Stimulated activated CD4-positive, alpha-beta T cell treated with anti-CD3 and anti-CD28 coated beads, Interleukin-12 subunit alpha, Interleukin-12 subunit beta, amount 100 ng/mL, for 4 hours (primary cell): ENCODE data around the gene HSPBAP1.
"Not testable (repeated sequence)": the region's sequence is repeated elsewhere in the genome, so short reads cannot be mapped to it uniquely, and the experiment has no call there.

Experiments used
- DNase-seq: peaks from one replicate; pipeline ENCODE4 v3.0.0-alpha.2; 2020

Gene HSPBAP1

DNA sequence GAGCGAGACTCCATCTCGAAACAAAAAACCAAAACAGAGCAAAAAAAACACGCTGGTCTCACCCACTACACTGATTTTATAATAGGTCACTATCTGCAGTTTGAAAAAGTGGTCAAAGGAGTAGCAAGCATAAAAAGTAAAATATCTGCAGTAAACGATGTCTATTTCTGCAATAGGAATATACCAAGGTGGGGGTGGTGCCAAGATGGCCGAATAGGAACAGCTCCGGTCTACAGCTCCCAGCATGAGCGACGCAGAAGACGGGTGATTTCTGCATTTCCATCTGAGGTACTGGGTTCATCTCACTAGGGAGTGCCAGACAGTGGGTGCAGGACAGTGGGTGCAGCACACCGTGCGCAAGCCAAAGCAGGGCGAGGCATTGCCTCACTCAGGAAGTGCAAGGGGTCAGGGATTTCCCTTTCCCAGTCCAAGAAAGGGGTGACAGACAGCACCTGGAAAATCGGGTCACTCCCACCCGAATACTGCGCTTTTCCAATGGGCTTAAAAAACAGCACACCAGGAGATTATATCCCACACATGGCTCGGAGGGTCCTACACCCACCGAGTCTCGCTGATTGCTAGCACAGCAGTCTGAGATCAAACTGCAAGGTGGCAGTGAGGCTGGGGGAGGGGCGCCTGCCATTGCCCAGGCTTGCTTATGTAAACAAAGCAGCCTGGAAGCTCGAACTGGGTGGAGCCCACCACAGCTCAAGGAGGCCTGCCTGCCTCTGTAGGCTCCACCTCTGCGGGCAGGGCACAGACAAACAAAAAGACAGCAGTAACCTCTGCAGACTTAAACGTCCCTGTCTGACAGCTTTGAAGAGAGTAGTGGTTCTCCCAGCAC lies 60.7 kb downstream of the HSPBAP1 start:
- not testable (repeated sequence) for DNase-seq

DNA sequence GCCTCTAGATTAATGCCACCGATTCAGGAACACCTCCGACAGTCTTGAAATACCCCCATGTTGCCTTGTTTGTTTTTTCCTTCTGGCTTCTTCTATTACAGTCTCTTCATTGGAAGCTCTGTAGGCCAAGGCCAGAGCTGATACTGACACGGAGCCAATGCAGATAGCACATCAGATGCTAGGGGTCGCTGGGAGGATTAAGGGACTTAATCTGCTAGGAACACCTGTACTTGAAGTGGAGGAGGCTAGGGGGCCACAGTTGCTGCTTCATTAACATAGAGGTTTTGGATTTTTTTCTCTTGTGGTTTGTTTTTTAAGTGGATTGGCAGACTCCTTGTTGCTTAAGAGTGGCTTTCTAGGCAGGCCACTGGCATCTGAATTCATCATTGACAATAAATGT lies 63.4 kb downstream of the HSPBAP1 start:
- no peak for DNase-seq

GRCh38 chr3:122728756-122729514 lies 64.7 kb downstream of the HSPBAP1 start:
- DNase-seq = no peak

DNA sequence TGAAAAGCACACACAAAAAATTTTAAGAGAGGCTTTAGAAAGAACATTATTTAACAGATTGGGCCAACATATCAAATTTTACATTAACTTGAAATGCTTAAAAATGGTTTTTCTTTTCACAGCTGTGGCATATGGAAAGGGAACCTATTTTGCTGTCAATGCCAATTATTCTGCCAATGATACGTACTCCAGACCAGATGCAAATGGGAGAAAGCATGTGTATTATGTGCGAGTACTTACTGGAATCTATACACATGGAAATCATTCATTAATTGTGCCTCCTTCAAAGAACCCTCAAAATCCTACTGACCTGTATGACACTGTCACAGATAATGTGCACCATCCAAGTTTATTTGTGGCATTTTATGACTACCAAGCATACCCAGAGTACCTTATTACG lies 65.4 kb downstream of the HSPBAP1 start:
- no peak for DNase-seq

GRCh38 chr3:122727766-122728165 lies 65.9 kb downstream of the HSPBAP1 start:
- DNase-seq = no peak

- no peak for DNase-seq
Measured at GRCh38 chr3:122727294-122727693, 66.3 kb downstream of the HSPBAP1 start.

DNA sequence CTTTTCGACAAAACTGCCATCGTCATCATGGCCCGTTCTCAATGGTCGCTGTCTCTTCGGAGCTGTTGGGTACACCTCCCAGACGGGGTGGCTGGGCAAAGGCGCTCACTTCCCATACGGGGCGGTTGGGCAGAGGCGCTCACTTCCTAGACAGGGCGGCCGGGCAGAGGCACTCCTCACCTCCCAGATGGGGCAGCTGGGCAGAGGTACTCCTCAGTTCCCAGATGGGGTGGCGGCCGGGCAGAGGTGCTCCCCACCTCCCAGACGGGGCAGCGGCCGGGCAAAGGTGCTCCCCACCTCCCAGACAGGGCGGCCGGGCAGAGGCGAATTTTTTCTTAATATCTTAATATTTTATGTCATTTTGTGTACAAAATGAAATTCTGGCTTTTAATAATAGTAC lies 68.5 kb downstream of the HSPBAP1 start:
- no peak for DNase-seq

- no peak for DNase-seq
Measured at GRCh38 chr3:122719273-122719921, 74.2 kb downstream of the HSPBAP1 start.

- no peak for DNase-seq
Measured at GRCh38 chr3:122716667-122717066, 77.0 kb downstream of the HSPBAP1 start.

DNA sequence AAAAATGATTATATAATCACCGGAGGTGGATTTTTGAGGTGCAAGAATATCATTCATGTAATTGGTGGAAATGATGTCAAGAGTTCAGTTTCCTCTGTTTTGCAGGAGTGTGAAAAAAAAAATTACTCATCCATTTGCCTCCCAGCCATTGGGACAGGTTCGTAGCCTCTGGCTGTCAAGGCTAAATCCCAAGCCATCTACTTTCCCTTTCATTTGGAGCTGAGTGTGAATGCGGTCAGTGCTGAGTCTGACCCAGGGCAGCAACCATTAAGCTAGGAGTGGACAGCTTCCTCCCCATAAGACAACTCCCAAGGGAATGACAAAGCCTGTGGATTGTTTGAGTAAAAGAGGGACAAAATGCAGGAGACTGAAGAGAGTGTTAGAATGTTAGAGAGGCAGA lies 79.4 kb downstream of the HSPBAP1 start:
- DNase-seq = no peak

GRCh38 chr3:122710616-122711251 lies 82.9 kb downstream of the HSPBAP1 start:
- not testable (repeated sequence) for DNase-seq

DNA sequence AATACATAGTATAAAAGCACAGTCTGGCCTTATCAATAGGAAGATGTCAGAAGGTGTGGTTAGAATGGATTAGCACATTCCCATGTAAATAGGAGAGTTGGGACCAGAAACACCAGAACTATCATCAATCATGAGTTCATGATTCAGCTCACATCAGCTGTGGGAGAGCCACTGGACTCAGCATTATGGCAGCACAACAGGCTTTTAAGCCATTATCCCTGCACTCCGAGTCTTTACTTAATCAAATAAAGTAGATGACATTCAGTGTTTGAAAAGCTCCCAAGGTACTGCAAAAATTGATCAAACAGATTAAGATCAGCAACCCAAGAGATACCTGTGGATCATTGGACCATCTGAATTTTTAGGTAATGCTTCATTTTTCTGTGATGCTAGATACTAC lies 88.3 kb downstream of the HSPBAP1 start:
- DNase-seq = no peak

DNA sequence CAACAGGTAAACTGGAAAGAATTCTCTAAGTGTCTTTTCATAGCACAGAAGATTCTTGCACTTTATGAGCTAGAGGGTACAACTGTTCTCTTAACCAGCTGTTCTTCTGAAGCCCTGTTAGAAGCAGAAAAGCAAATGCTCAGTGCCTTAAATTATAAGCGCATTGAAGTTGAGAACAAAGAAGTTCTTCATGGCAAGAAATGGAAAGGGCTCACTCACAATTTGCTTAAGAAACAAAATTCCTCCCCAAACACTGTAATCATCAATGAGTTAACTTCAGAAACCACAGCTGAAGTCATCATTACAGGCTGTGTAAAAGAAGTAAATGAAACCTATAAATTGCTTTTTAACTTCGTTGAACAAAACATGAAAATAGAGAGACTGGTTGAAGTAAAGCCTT lies 93.4 kb downstream of the HSPBAP1 start:
- no peak for DNase-seq

DNA sequence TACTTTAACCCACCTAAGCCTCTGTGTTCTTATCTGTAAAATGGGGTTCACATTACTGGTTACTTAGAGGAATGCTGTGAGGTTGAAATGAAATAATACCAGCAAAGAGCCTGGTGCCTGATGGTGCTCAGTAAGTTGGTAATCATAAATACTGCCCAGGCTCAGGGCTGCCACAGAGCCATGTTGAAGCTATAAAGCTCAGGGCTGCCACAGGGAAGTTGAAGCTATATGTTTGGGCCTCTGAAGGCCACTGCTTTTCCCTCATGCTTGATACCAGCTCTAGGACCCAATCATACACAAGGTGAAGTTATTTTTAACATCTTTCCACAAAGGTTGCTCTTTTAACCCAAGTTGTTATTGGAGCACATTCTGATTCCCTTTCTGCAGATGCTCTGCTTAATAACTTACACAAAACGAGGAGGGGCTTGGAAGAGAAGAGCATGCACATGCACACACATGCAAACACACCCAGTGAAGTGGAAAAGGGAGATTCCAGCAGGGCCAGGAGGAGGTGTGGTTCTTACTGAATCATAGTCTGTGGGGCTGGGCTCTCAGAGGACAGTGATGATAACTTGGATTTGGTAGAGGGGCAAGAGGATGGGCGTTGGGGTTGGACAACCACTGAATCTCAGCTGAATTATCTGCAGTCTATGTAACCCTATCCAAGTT lies 95.5 kb downstream of the HSPBAP1 start:
- DNase-seq = no peak

DNA sequence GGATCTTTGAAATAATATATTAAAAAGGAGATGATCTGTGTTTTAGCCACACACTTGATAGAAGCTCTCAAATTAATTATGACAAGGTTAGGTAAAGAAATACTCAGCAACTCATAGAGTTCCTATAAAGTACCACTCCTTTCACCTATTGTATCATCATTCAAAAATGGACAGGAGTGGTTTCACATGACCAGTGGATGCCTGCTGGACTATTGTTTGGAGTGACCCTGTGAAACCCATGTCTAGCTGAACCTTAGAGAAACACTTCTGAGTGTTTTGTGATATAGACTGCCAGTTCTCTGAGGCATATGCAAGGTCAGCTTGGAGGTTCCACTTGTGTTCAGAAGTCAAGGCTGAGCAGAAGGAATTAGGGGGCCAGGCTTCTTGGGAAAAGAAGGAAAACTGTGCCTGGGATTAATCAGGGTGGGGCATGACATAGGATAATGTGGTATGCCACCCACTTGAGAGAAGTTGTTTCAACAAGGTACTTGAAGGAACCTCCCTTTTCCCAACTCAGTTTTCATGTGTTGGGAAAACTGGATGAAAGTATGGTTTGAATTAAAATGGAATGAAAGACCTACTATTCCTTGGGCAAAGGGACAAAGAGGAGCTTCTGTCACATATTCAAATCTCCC lies 97.6 kb downstream of the HSPBAP1 start:
- no peak for DNase-seq

- no peak for DNase-seq
Measured at GRCh38 chr3:122694966-122695365, 98.7 kb downstream of the HSPBAP1 start.

- no peak for DNase-seq
Measured at GRCh38 chr3:122692674-122693073, 101.0 kb downstream of the HSPBAP1 start.

DNA sequence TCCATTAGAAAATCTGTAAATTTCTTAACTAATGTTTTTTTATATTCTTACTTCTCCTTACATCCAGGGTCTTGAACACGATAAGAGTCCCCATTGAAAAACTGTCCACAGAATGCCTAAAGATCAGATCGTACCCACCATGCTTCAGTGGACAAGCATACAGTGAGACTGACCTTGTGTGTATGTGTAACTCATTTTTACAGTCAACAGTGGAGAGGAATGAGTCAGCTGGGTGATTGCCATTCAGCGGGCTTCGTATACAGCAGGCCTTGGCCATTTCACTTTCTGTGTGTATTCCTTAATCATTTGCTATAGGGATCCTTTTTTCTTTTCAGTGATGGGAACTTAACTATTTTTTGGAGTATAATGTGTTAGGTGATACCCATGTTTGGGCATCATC lies 102.4 kb downstream of the HSPBAP1 start:
- no peak for DNase-seq

DNA sequence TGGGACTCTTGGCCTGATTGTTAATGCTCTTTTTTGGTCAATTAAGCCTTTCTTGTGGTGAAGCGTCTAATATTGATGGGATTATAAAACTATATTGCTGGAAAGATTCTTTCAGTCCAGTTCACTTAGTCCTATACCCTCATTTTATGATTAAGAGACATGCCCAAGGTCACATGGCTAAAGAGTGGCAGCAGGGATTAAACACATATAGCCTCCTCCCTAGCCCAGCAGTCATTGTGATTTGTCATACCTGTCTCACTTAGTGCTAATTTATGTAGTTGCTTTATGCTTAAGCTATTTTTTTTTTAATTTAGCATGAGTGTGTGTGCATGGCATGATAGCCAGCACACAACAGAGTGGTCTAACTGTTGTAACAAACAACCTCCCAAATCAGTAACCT lies 103.5 kb downstream of the HSPBAP1 start:
- no peak for DNase-seq
